HG03432 (cell line): ENCODE results near the gene SMIM45.
"Not testable (repeated sequence)": the region's sequence is repeated elsewhere in the genome, so short reads cannot be mapped to it uniquely, and the experiment has no call there.

ENCODE experiments used
- ATAC-seq: cut with Tn5 transposase; IDR thresholded peaks from one replicate; pipeline ENCODE4 v1.9.1; 2021; ENCODE audit warnings: mild to moderate bottlenecking, moderate library complexity; ENCODE audit not compliant: unreplicated experiment

SMIM45 gene

DNA sequence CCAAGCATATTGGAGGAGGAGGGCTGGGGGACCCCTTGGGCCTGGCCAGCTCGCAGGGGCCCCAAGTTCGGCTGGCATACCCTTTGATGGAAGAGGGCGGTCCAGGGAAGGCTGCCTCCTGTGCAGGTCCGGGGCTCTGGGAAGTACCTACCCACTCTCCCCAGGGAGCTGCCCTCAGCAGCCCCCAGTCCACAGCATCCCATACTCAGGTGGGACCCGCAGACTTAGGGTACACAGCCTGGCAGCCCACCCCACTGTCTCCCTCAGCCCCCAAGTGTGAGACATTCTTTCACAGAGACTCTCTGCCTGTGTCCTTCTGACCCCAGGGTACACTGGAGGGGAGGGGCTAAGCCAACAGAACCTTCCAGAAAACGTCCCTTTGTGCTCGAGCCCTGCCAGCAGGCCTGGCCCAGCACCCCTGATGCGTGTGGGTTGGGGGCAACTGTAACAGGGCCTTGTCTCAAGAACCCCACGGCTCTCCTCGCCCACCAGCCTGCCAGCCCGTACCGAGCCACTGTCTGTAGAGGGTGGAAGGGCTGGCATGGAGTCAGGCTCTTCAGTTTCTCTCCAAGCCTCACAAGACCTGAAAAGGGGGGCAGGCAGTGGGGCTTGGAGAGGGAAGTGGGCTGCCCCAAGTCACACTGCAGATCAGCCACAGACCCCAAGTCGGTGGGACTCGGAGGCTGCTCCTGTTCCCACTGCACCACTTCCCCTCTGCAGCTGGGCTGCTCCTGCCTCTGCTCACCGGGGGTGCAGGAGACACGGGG lies 18.4 kb upstream of the SMIM45 start:
- ATAC-seq, result no peak

DNA sequence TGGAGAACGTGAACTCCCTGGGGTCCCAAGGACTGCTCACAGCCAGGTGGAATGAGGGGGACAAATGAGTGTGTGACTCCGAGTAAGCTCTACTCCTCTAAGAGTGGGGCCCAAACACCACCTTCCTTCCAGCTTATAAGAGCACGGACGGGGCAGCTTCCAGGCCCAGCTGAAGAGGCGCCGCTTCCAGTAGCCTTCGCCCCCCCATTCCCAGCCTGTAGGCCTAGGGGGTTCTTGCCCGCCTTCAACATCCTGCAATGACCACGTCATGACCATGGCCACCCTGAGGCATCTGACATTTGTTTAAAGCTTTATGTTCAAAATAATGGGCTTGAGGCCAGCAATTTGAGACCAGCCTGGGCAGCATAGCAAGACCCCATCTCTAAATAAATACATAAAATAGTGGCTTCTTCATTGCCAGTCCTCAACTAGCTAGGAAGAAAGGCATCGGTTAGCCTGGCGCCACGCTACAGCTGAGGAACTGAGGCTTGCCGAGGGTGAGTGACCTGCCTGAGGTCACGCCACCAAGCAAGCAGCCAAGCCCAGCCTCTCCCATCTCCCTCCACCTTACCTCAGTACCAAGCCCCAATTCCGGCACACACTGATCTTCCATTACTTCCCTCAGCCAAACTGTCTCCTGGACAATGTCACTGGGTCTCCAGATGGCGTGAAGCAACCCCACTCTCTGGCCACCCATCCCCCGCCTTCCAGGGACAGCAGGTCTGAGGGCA lies 17.5 kb upstream of the SMIM45 start:
- ATAC-seq, result no peak

DNA sequence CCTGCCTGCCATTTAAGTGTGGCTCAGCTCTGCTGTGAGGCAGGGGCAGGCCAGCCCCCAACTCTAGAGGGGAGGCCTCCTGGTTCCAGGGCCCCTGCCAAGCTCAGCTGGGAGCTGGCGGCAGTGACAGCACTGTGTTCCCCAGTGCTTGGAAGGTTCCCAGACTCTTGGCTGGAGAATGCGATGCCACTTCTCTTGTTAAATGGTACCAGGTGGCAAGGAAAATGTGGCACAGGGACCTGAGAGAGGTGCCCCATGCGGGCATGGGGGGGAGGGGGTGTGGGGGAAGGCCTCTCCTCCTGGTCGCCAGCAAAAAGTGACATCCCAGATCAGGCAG lies 17.0 kb upstream of the SMIM45 start:
- no peak for ATAC-seq

DNA sequence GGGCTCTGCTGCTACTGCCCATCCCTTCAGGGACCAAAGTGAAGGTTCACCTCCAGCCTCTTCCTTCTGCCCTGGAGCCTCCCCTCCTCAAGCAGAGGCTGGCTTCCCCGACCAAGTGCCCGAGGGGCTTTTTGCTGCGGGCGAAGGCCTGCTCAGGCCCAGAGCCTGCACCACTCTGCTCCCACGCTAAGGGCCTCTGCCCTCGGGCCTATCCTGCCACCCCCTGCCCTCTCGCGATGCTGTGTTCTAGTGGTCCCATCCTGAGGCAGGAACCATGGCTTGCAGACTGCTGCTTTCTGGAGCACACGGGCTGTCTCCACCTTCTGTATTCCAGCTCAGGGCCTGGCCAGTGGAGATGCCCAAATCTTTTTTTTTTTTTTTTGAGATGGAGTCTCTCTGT lies 16.4 kb upstream of the SMIM45 start:
- no peak for ATAC-seq

DNA sequence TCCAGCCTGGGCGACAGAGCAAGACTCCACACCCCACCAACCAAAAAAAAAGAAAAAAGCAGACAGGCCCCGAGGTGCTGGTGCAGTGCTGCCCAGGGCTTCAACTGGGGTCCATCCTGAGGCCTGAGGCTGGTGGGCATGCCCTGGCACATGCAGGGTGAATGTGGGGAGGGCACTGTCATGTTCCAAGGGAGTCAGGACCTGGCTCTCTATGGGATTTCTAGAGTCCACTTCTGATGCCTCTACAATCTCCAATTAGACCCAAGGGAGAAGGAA lies 15.1 kb upstream of the SMIM45 start:
- no peak for ATAC-seq

DNA sequence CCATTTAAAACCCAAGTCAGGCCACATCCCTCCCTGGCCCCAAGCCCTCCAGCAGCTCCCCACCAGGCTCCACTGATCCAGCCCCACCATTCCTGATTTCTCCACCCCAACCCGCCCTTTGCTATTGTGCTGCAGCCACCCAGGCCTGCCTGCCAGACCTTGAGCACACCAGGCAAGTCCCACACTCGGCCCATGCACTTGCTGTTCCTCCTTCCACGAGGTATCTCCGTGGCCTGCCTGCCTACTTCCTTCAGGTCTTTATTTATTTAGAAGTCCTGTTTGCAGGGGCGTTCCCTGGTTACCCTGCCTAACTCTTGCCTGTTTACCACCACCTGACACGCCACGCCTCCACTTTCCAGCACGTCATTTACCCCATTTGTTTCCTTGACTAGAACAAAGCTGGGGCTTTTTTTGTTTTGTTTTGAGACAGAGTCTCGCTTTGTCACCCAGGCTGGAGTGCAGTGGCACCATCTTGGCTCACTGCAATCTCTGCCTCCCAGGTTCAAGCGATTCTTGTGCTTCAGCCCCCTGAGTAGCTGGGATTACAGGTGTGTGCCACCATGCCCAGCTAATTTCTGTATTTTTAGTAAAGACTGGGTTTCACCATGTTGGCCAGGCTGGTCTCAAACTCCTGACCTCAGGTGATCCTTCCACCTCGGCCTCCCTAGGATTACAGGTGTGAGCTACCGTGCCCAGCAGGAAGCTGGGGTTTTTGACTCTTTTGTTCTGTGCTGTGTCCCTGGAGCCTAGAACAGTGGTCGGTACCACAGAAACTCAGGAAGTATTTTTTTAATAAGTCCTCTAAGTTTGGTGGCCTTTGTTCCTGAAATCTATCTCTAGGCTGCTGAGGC lies 11.7 kb upstream of the SMIM45 start:
- peak; percentile 50 for ATAC-seq

DNA sequence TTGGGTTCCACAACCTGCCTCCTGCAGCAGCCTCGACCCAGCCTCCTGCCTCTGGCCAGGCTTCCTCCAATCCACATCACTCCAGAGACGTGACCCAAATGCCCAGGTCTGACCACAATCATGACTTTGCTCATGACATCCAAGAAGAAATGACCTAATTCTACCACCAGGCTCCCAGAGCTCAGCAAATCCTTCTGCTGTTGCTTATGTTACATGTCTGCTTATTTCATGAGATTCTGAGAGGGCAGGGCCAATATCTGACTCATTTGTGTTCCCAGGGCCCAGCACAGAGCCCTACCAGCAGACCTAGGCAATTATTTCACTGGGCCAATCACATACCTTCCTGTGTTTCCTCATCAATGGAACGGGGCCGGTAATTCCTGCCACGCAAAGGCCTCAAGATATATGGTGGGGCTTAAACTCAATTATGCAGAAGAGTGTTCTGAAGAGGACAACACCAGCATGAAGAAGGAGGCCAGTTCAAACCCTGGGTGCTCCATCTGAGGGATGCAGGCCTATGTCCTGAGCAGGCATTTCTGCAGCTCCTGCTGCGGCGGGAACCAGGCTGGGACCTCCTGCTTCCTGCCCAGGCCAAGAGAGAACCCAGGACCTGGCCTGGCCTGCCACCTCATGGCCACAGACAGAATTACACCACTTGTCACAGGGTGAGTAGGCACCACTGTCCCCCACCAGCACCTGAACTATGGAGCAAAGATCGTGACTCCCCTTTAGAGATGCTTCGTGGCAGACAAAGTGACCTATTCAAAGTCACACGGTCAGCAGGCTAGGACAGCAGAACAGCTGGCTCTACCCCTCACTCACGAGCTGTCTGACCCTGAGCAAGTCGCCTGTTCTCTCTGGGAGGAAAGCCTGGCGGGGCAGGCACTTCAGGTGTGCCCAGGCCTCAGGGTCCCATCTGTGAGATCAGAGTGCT lies 10.9 kb upstream of the SMIM45 start:
- peak; percentile 34 for ATAC-seq

DNA sequence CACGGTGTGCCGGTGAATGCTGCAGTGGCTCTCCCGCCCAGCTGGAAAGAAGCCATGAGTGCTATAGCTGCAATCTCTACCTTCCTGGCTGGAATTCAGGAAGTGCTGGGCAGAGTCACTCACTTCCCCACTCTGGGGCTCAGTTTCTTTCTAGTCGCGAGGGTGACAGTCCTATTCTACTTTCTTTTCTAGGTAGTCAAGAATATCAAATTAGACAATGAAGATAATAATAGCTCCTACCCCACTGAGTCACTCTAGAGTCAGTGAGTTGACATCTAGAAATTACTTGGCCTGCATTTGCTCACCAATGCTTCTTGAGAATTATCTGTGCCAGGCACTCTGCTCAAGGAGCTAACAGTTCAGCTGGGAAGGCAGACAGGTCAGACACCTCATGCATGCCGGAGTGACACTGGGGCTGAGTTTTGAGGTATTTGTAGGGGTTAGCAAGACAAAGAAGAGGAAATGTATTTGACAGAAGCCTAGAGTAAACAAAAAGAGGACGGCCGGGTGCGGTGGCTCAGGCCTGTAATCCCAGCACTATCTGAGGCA lies 8.2 kb upstream of the SMIM45 start:
- ATAC-seq, result no peak

DNA sequence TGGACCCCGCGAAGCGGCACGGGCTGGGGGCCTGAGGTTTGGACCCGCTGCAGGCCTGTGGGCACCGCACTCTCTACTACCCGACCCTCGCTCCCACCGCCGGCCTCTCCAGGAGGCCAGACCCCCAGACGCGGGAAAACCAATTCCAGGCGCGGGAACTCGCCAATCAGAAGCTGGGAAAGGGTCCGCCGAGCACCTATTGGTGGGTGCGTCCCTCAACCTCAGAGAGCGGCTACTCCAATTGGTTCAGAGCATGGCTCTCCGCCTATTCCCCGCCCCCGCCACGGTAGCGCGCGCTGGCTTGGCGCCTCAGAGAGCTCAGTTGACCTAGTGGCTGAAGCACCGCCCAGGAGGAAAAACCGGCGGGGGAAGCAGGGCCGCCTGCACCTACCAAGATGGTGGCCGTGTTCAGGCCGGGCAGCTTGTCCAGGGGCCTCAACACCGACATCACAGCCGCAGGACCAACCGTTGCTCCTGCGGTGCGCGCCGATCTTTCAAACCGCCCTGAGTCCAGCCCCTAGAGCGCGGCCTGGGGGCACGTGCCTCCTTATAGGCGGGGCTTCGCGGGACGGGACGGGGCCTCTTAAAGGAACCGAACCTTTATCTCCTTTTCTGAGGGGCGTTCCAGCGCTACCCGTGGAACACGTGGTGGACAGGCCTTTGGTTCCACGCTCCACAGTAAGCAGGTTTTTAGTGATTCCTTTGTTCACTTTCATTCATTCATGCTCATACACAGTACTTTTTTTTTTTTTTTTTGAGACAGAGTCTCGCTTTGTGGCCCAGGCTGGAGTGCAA lies 5.1 kb upstream of the SMIM45 start, which contains the start of gene CENPM:
CENPM (minus strand) TSS at position 524 of the 795 bp plus-strand sequence; CDS start at position 448, 76 bp downstream.
- peak; percentile 79 for ATAC-seq

DNA sequence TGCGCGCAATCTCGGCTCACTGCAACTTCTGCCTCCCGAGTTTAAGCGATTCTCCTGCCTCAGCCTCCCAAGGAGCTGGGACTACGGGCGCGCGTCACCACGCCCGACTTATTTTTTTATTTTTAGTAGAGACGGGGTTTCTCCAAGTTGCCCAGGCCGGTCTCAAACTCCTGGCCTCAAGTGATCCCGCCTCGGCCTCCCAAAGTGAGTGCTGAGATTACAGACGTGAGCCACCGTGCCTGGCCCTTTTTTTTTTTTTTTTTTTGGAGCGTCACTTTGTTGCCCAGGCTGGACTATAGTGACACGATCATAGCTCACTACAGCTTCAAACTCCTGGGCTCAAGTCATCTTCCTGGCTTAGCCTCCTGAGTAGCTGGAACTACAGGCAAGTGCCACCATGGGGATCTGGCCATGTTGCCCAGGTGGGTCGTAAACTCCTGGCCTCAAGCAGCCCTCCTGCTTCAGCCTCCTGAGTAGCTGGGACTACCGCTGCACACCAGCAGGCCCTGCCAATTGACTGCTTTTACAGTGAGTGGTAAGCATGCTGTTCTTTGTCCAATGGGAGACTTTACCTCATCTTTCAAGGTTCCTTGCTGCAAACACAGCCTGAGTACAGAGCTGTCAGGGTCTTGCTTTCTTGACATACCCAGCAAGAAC lies 4.4 kb upstream of the SMIM45 start:
- no peak for ATAC-seq

DNA sequence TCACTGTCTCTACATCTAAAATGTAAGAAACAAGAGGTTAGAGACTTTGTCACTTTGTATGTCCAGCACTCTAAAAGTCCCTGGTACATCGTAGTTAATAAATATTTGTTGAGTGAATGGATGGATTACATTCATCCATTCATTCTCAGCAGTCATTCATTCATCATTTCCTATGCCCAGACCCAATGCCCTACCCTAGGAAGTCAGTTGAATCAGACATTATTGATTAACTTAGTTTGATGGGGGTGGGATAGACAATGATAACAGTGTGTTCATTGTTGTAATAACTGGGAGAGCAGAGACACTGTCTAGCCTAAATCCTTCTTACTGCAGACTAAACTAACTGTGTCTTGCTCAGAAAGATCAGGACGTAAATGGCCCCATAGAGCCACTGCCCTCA lies 3.8 kb upstream of the SMIM45 start:
- no peak for ATAC-seq

DNA sequence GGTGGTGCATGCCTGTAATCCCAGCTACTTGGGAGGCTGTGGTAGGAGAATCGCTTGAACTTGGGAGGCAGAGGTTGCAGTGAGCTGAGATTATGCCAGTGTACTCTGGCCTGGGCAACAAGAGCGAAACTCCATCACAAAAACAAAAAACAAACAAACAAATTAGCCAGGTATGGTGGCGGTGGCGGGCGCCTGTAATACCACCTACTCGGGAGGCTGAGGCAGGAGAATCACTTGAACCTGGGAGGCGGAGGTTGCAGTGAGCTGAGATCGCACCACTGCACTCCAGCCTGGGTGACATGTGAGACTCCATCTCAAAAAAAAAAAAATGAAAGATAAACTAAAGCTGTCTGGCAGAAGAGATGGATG lies 3.0 kb upstream of the SMIM45 start:
- ATAC-seq, result not testable (repeated sequence)

DNA sequence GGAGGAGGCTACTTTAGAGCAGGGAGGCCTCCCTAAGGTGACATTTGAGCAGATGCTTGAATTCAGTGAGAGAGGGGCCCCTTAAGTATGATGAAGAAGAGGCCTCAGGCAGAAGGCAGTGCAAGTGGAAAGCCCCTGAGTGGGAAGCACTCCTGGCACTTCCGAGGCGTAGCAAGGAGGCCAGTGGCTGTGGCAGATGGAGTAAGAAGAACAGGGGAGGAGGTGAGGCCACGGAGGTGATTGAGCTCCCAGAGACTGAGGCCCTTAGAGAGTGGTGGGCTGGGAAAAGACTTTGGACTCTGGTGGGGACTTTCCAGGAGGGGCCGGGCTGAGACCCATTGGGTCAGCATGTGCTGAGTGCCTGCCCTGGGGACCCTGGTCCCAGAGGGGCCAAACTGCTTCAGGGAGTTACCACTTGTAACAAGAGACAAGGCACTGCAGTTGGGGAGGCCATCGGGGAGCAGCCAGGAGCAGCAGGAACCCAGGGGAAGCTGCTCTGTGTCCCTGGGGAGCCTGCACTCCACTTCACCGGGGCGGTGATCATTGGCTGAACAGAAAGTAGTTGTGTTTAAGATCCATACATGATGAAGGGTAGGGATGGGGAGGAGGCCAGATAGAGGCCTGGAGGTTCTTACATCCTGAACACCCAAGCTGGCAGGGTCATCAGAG lies 2.5 kb upstream of the SMIM45 start:
- no peak for ATAC-seq

DNA sequence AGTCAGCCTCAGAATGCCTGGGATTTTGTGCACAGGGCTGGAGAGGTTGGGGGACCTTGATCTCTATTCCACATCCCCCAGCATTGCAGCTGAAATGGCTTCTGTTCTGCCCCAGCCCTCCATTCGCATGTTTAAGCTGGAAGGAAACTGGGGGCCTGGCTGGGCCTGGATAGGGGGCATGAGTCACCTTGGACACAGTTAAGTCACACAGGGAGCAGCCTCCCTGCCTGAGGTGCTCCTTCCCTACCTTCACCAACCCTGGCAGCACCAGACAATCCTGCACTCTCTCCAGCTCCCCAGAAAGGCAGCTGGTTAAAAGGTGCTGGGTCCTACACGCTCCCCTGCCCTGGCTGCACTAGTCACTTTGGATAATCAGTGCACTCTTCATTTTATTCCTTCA lies 763 bp downstream of the SMIM45 start:
- no peak for ATAC-seq

DNA sequence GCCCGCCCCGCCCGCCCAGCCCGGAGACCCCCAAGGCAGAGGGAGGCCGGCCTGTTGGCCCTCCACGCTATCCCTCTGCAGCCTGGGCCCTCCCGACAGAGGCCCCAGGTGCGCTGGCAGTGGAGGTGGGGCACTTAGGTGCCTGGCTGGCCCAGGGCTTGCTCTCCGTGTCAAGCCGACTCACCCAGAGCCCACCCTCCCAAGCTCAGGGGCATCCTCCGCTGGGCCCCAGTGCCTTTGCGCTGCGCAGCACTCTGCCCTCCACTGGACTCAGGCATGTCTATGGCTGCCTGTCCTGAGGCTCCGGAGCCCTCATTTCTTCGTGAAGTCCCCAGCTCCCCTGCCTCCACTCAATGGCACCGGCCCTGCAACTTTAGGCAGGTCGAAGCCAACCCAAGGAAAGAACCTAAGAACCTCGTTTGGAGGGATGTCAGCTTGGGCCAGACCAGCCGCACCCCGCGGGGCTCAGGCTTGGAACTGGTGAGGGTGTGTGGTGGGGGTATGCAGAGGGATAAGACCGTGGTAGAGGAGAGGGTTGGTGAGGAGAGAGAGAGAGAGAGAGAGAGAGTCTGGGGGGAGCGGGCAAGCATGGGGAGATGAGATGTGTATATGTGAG lies 6.1 kb downstream of the SMIM45 start:
- ATAC-seq, result no peak

DNA sequence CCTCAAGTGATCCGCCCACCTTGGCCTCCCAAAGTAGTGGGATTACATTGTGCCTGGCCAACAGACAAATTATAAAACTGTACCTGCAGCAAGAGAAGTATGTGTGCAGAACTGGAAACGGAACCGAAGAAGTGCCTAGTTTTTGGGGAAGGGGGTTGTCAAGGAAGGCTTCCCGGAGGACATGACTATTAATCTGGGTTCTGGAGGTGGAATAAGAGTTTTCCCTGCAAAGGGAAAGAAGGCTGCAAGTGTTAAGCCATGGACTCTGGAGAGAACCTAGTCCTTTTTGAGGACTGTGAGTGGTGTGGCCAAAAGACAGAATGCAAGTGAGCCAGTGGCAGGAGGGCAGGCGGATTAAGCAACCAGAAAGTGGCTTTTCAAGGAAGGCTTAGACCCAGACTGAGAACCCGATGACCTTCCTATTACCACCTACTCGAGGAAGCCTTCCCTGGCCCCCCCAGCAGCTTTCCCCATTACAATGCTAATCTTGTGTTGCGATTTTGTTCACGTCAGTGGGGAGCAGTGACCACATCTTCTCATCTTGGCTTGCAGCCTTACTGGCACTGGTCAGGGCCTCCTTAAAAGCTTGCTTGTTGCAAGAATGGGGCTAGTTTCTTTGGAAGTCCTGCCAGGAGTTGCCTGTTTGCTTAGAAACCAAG lies 11.6 kb downstream of the SMIM45 start:
- ATAC-seq, result no peak

DNA sequence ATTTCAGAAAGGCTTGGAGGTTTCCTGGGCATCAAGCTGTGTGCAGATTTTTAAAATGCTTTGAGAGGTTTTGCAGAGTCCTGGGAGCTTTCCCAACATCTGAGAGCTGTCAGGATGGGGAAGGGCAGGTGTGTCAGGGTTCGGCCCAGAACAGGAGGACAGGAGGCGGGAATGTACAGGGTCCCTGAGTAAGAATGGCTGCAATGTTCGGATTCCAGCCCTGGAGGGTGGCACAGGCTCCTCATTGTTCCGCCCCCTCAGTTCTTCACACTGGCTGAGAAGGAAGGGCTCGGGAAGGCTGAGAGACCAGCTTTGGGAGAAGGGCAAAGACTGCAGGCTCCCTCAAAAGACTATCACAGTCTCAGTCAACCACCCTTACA lies 12.2 kb downstream of the SMIM45 start:
- no peak for ATAC-seq

DNA sequence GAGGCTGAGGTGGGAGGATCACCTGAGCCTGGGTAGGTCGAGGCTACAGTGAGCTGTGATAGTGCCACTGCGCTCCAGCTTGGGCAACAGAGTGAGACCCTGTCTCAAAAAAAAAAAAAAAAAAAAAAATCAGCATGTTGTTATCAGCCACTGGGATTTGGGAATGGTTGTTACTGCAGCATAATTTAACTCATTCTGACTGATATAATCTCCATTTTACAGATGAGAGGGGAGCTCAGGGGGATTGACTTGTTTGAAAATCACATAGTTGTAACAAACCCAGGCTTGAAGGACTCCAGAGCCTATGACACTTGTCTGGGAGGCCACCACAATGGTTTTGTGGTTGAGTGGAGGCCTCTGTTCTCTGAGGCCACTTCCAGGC lies 14.3 kb downstream of the SMIM45 start:
- no peak for ATAC-seq
